ENCODE results near the gene CARM1.

DNA sequence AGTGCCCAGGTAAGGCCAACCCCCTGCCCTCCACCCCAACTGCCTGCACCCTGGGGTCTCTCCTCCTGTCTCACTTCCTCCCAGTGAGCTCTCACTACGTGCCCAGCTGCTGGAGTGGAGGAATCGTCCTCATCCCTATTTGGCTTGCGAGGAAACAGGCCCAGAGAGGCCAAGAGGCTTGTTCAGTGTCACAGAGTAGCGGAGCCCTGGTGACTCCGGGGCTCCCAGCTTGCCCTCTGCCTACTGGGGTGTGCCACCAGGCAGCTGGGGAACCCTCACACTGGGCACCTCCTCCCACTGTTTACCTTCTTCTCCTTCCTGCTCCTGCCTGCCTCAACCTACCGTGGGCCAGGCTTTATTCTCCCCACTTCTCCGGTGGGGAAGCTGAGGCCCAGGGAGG is 41.0 kb upstream of the CARM1 start:
- TF ChIP-seq, protein P1, sequence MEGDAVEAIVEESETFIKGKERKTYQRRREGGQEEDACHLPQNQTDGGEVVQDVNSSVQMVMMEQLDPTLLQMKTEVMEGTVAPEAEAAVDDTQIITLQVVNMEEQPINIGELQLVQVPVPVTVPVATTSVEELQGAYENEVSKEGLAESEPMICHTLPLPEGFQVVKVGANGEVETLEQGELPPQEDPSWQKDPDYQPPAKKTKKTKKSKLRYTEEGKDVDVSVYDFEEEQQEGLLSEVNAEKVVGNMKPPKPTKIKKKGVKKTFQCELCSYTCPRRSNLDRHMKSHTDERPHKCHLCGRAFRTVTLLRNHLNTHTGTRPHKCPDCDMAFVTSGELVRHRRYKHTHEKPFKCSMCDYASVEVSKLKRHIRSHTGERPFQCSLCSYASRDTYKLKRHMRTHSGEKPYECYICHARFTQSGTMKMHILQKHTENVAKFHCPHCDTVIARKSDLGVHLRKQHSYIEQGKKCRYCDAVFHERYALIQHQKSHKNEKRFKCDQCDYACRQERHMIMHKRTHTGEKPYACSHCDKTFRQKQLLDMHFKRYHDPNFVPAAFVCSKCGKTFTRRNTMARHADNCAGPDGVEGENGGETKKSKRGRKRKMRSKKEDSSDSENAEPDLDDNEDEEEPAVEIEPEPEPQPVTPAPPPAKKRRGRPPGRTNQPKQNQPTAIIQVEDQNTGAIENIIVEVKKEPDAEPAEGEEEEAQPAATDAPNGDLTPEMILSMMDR (IDR thresholded peaks at IDR 0.05) = no peak
- TF ChIP-seq EZH2phosphoT487 (IDR thresholded peaks at IDR 0.05) (no peak), EZH2 (IDR thresholded peaks at IDR 0.05) (no peak)
